DND-41 (cell line): ENCODE measurements around the gene MEX3B.

Experiments used
- EZH2 ChIP-seq: IDR thresholded peaks from 3 replicates; pipeline ENCODE4 v1.6.1; 2012; ENCODE audit warnings: borderline replicate concordance, low read depth, mild to moderate bottlenecking, moderate library complexity, low read length, inconsistent platforms; ENCODE audit not compliant: severe bottlenecking
- TF ChIP-seq, protein P1 (sequence below): IDR thresholded peaks from 2 replicates; pipeline ENCODE4 v1.5.1; 2012; ENCODE audit warnings: borderline replicate concordance, low read length, moderate library complexity, mild to moderate bottlenecking; ENCODE audit not compliant: poor library complexity, severe bottlenecking; ENCODE audit errors: extremely low read depth

DNA sequence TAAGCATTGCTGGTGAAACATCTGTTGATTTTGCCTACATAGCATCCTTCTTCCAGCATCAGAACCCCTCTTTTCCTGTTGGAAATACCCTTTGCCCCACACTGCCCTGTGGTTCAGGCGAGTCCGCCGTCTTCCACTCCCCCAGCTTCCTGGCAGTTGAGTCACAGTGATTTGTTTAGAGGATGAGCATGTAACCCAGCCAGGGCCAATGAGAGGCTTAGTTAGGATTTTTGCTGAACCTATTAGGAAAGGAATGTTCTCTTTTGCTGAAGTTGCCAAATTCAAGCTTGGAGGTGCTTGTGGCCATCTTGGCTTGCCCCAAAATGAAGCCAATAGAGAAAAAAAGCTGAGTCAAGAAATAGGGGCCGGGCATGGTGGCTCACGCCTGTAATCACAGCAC is 19.0 kb upstream of the MEX3B start:
- TF ChIP-seq, protein P1, sequence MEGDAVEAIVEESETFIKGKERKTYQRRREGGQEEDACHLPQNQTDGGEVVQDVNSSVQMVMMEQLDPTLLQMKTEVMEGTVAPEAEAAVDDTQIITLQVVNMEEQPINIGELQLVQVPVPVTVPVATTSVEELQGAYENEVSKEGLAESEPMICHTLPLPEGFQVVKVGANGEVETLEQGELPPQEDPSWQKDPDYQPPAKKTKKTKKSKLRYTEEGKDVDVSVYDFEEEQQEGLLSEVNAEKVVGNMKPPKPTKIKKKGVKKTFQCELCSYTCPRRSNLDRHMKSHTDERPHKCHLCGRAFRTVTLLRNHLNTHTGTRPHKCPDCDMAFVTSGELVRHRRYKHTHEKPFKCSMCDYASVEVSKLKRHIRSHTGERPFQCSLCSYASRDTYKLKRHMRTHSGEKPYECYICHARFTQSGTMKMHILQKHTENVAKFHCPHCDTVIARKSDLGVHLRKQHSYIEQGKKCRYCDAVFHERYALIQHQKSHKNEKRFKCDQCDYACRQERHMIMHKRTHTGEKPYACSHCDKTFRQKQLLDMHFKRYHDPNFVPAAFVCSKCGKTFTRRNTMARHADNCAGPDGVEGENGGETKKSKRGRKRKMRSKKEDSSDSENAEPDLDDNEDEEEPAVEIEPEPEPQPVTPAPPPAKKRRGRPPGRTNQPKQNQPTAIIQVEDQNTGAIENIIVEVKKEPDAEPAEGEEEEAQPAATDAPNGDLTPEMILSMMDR, result no peak
- no peak for TF ChIP-seq EZH2
